Bronchial epithelial cell (primary cell): Measurements from ENCODE around the gene GUCA1A. TPM values are rescaled to one million over a fixed set of nuclear protein-coding genes. Genes with fewer than 3 reads are reported as not detected.
"Not testable (repeated sequence)": the region's sequence is repeated elsewhere in the genome, so short reads cannot be mapped to it uniquely, and the experiment has no call there.

ENCODE experiments used
- DNase-seq: peaks from one replicate; pipeline ENCODE4 v3.0.0-alpha.2; 2010; ENCODE audit warnings: low read depth
- FAIRE-seq: peaks from 2 replicates; lab custom pipeline; 2011; peaks lifted over from hg19 to GRCh38; lab: Jason Lieb, UNC
- H3K27me3 ChIP-seq: 2 replicates; pipeline ENCODE4 v1.5.1; 2011; ENCODE audit warnings: low read length; ENCODE audit not compliant: control insufficient read depth, insufficient read depth
- H3K36me3 ChIP-seq: 2 replicates; pipeline ENCODE4 v1.5.1; 2011; ENCODE audit warnings: low read length; ENCODE audit not compliant: control insufficient read depth, insufficient read depth
- H3K4me3 ChIP-seq: 2 replicates; pipeline ENCODE4 v1.5.1; 2011; ENCODE audit warnings: mild to moderate bottlenecking, low read depth, low read length, control low read depth
- total RNA-seq: library from RNA; depleted of rRNA; stranded (reverse); fragments of >200 nt; gene quantifications from 2 replicates; pipeline ENCODE4 v1.2.1, GENCODE V29; 2014
- TF ChIP-seq, protein P1 (sequence below): IDR thresholded peaks from 2 replicates; pipeline ENCODE4 v1.5.1; 2011; ENCODE audit warnings: mild to moderate bottlenecking, moderate library complexity, low read length, control low read depth, inconsistent platforms; ENCODE audit not compliant: insufficient read depth, severe bottlenecking

The GUCA1A gene
- total RNA-seq, 1 donor from 2014 or later, result not detected

DNA sequence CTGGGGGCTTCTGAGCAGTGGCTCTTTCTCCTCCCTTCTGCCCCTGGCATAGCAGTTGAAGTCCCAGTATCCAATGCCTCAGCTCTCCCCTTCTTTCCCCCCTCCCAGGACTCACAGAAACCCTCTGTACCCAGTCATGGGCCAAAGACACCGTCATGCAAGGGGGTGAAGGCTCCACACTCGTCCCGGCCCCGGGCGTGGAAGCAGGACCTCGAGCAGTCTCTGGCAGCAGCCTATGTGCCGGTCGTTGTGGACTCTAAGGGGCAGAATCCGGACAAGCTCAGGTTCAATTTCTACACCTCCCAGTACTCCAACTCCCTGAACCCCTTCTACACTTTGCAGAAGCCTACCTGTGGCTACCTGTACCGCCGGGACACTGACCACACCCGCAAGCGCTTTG lies 10.4 kb upstream of the GUCA1A start:
- H3K27me3 ChIP-seq, result no peaks in the 10 kb centered on the region
- H3K4me3 ChIP-seq, result no peak overlapping the region
- no peaks in the 10 kb centered on the region for H3K36me3 ChIP-seq
- FAIRE-seq, result no peak
- DNase-seq, result no peak
- TF ChIP-seq, protein P1, sequence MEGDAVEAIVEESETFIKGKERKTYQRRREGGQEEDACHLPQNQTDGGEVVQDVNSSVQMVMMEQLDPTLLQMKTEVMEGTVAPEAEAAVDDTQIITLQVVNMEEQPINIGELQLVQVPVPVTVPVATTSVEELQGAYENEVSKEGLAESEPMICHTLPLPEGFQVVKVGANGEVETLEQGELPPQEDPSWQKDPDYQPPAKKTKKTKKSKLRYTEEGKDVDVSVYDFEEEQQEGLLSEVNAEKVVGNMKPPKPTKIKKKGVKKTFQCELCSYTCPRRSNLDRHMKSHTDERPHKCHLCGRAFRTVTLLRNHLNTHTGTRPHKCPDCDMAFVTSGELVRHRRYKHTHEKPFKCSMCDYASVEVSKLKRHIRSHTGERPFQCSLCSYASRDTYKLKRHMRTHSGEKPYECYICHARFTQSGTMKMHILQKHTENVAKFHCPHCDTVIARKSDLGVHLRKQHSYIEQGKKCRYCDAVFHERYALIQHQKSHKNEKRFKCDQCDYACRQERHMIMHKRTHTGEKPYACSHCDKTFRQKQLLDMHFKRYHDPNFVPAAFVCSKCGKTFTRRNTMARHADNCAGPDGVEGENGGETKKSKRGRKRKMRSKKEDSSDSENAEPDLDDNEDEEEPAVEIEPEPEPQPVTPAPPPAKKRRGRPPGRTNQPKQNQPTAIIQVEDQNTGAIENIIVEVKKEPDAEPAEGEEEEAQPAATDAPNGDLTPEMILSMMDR, result no peak

DNA sequence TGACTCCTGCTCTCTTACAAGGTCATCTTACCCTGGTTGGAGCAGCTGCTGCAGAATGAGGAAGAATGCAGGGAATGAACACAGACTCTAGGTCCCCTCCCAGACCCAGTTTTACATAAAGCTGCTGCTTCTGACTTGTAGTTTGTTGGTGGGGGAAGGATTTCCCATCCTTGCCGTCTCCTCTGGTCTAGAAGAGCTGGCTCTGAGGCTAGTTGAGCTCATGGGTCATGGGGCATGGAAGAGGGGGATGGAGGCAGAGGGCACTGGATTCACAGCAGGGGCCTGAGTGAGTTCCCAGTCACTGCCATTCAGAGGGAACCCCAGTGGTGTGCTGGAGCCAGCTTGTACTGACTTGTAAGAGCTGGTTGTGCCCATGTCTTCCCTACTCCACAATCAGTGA lies 9.2 kb upstream of the GUCA1A start:
- FAIRE-seq (no peak), DNase-seq (peak; percentile 29)
- Histone ChIP-seq H3K4me3 (no peak overlapping the region), H3K27me3 (no peaks in the 10 kb centered on the region), H3K36me3 (no peaks in the 10 kb centered on the region)
- TF ChIP-seq, protein P1, result no peak

DNA sequence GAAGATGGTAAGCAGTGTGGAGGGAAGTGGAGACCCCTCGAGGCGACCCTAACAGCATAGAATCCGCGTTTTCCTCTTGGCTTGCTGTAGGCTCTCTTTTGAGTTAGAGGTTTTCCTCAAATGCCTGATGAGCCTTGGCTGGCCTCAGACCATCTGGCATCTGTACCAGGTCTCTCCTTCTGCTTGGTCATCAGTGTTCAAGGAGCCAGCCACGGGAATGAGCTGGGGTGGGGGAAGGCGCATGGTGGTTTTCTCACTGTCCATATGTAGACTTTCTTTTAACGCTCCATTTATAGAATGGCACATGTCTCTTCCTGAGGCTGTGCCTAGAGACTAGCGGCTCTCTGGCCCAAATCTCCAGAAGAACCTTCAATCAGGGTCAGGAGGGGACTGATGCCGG lies 8.1 kb upstream of the GUCA1A start:
- TF ChIP-seq, protein P1, result no peak
- FAIRE-seq (no peak), DNase-seq (no peak)
- Histone ChIP-seq H3K4me3 (no peak overlapping the region), H3K27me3 (no peaks in the 10 kb centered on the region), H3K36me3 (no peaks in the 10 kb centered on the region)

- TF ChIP-seq, protein P1, result peak; percentile 80
- FAIRE-seq (no peak), DNase-seq (peak; percentile 73)
Measured at GRCh38 chr6:42166444-42167141, 6.6 kb upstream of the GUCA1A start.

DNA sequence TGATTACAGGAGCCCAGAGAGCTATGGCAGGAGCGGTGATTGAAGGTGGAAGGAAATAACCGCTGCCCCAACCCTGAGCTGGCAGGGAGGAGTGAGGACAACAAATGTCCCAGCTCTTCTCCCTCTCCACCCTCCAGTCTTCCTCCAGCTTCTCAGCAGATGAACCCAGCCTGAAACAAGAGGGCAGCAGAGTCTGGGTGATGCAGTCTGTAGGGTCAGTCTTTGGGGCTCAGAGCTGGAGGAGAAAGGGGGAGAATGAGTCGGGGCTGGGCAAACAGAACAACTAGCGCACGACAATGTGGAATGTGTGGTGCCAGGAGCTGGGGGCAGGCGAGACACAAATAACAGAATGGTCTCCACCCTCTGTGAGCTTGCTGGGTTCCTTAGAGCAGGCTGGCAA lies 4.5 kb upstream of the GUCA1A start:
- Histone ChIP-seq H3K27me3 (no peaks in the 10 kb centered on the region), H3K4me3 (no peak overlapping the region), H3K36me3 (no peaks in the 10 kb centered on the region)
- DNase-seq (no peak), FAIRE-seq (no peak)
- TF ChIP-seq, protein P1, result no peak

More at GRCh38 chr6:42166444-42167141, 6.6 kb upstream of the GUCA1A start:
- Histone ChIP-seq H3K4me3 (no peak overlapping the region), H3K27me3 (no peaks in the 10 kb centered on the region), H3K36me3 (no peaks in the 10 kb centered on the region)

GRCh38 chr6:42169780-42170179 lies 3.4 kb upstream of the GUCA1A start:
- FAIRE-seq, H3K27me3 ChIP-seq, H3K36me3 ChIP-seq, H3K4me3 ChIP-seq, DNase-seq: not testable (repeated sequence)
